Limb (tissue), 2 donors: ENCODE results near the gene C2orf72.
"Not testable (repeated sequence)": the region's sequence is repeated elsewhere in the genome, so short reads cannot be mapped to it uniquely, and the experiment has no call there.

Experiments
- DNase-seq, 2 donors: peaks; one replicate each; pipeline ENCODE4 v3.0.0-alpha.2; 2016; ENCODE audit errors: extremely low spot score in 2 of 2

C2orf72 gene

GRCh38 chr2:231043796-231044195 lies 6.5 kb downstream of the C2orf72 start:
- DNase-seq, result no peak

- DNase-seq, result no peak
Observed at GRCh38 chr2:231046916-231047273, 9.6 kb downstream of the C2orf72 start.

DNA sequence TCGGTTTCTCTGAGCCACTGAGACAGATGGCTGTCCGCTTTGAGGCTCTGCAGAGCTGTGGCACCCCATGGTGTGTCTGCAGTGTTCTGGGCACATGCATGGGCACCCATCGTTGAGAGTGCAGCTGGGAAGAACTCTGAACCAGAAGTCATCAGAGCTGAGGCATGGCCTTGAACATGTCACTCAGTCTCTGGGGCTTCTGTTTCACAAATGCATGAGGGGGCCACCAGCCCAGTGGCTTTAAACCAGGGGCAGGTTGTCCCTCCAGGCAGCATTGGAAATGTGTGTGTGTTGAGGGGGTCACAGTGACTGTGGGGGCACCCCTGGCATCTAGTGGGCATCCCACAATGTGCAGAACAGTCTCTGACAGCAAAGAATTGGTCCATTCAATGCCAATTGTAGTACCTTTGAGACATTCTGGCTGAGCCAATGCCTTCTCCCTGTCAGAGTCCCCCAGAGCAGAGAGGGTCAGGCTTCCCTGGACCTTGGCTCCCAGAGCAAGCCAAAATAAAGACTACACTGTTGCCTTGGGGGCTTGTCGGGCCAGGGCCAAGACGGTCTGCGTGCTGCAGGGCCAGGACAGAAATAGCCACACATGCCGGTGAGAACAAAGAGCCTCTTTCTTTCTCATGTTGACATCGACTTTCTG lies 10.1 kb downstream of the C2orf72 start:
- no peak for DNase-seq

DNA sequence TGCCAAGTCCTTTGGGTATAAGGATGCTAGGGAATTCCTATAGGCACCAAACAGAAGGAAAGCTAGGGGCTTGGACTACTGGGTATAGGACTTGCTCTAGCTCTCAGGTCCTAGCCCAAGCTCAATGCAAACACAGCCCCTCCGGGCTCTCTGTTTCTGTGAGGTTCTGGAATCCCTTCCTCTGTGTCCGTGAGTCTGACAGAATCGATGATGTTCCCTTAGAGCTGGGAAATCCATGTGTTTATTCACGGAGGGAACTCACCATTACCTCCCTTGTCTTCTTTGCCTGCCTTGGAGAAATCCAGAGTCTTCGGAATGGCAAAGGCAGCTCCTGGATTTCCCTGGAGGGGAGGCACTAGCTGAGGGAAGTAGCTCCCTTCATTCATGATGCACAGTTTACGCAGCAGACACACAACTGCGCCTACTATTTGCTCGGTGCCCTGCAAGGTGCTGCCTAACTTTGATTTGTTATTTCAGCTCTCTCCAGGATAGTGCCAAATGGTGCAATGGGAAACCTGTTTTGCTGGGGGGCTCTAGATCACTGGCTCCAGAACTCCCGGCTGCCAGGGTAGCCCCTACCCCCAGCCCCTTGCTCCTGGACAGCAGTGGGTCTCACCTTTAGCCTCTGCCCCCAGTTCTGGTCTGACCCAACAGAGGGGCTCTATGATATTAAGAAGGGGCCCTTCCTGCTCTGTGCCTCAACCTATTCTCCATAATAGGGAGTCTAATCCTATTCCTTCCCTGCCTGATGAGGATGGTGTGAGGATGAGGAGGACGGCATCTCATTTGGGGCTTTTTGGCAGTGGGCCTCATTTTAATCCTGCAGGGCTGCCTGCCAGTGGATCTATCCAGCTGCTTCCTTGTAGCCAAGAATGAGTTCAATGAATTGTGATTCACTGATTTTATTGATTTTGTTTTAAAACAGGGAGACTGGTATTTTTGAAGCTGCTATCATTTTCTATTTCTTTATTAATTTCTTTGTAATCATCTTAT lies 10.9 kb downstream of the C2orf72 start:
- DNase-seq, result no peak

DNA sequence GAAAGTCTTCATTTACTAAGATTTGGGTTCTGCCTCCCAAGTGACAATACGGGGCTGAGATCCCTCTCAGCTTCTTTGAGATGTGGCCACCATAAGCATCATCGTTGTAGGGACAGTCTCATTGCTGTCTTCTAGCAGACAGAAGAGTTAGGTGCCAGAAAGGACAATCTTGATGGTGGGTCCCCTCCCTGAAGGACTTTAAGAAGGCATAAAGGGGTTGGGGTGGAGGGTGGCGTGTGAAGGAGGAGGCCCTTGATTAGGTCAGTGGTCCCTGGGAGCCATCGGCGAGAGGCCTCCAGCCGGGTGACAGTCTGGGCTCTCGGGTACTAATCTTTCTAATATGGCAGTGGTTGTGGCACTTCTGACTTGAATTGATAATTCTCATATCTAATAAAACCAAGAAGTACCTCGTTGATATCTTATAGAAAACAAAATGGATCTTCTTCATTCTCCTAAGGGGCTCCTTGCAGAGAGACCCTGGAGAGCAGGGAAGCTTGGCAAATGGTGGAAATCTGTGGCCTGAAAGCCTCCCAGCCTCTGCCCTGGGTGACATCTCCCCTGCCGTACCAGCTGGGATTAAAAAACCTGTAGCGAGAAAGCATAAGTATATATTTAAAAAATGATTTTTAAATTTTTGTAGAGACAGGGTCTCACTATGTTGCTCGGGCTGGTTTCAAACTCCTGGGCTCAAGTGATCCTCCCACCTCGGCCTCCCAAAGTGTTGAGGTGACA lies 12.1 kb downstream of the C2orf72 start:
- DNase-seq, result no peak

DNA sequence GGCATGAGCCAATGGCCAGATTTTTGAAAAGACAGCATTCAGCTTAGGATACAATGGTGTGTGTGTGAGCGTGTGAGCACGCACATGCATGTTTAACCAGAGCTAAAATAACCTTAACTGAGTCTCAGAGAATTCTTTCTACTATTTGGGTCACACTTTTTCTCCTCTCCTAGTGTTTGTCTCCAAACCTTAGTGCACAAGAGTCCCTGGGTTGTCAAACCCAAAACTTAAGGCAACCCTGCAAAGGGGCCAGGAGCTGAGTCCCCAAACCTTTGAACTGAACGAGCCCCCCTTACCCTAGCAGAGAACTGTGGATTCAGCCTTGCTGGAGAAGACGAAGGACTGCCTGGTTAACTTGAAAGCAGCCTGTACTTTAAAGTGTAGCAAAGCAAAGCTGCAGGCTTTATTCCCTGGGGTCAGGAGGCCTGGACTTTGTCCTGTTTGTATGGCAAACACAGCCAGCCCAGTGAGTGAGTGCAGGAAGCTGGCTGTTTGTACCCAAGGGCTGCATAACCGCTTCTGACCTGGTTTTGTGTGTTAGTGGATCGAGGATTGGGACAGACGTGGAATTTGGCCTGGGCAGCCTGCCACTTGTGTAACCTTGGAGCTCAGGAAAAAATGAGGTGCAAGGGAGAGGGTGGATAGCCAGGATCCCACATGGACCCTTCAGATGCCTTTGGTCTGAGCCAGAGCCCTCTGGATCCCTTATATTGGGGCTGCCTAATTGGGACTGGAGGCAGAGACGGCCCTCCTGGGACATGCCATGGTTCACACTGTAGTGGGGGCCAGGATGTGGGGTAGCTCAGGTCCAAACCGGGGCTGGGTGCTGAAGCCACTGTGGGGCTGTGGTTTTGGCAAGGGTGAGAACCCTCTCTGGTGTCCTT lies 12.9 kb downstream of the C2orf72 start:
- DNase-seq, result no peak

- DNase-seq, result no peak
Observed at GRCh38 chr2:231051116-231051515, 13.8 kb downstream of the C2orf72 start.

GRCh38 chr2:231052494-231053451 lies 15.4 kb downstream of the C2orf72 start:
- peak; percentile 88 to 91 for DNase-seq

GRCh38 chr2:231053846-231054245 lies 16.5 kb downstream of the C2orf72 start:
- no peak for DNase-seq

DNA sequence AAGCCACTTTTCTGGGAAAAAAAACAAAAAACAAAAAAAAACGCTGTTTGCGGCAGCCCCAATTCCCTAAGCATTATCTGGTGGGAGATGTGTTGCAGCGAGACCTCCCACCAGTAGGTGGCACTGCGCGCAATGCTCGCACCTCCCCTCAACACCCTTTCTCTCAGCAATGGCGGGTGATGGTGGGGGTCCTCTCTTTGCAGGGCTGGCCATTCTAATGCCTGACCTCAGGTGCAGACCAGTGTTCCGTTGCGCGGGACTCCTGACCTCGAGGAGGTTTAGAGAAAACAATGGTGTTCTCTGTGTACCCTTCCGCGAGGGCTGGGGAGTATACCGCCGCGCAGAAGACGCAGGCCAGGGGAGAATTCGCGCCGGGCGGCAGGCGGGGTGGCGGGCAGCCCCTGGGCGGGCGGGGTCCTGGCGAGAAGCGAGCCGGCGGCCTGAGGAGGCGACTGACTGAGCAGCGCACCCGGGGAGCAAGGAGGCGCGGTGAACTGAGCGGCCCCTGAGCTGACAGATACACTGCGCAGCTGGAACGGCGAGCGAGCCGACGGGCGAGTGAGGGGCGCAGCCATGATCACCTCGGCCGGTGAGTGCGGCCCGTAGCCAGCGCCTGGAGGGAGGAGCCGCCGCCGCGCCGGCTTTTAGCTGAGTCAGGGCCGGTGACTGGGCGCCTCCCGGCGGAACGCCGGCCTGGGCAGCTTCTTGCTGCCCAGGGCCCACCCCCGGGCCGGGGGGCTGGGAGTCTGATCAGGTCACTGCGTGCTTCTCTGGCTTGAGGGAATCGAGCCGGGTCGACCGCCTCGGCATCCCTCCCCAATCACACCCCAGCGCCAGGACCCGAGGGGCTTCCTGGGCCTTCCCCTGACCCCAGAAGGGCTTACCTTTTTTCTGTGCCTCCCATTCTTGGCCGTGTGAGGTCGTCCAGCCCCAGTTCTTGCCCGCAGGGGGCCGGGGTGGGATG lies 19.4 kb downstream of the C2orf72 start, which contains the start of gene PSMD1:
Gene PSMD1, plus strand, starts transcription at position 415 of the 964 bp plus-strand sequence. Its CDS starts 159 bp downstream, at position 574.
- DNase-seq, result peak; percentile 94 to 97

- DNase-seq, result no peak
Observed at GRCh38 chr2:231057590-231057989, 20.3 kb downstream of the C2orf72 start.

- DNase-seq, result no peak
Observed at GRCh38 chr2:231058761-231059550, 21.6 kb downstream of the C2orf72 start.

DNA sequence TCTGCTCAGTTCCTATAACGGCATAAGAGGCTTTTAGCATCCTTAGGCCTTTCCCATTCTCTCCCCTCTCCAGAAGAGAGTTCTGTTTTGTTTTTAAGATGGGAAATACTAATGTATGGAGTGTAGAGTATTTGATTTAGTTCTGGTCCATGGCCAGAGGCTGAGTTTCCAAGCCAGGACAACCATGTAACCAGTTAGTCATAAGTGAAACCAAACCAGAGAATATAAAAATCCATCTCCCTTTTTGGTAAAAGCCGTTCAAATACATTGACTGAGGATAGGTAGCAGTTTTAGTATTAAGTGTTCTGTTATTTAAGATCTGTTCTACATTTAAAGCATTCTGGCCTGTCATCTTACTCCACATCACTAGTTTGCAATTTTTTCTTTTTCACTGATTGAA lies 22.4 kb downstream of the C2orf72 start:
- no peak for DNase-seq

DNA sequence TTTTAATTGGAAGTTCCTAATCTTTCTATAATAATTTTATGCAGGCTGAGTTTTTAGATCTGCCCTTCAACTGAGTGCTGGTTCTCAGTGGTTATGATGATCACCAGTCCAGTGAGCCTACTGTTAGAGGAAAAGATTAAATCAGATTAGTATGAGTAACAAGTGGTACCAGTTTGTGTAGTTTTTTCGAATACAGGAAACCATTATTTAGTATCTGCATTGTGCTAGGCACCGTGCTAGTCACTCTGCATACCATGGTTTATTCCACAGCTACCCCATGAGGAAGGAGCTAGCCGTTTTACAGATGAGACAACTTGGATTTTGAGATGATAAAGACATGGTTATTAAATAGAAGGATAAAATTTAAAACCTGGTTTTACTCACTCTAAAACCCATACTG lies 25.5 kb downstream of the C2orf72 start:
- no peak for DNase-seq

- no peak for DNase-seq
Observed at GRCh38 chr2:231063347-231063746, 26.0 kb downstream of the C2orf72 start.

GRCh38 chr2:231065966-231066365 lies 28.6 kb downstream of the C2orf72 start:
- DNase-seq, result no peak

DNA sequence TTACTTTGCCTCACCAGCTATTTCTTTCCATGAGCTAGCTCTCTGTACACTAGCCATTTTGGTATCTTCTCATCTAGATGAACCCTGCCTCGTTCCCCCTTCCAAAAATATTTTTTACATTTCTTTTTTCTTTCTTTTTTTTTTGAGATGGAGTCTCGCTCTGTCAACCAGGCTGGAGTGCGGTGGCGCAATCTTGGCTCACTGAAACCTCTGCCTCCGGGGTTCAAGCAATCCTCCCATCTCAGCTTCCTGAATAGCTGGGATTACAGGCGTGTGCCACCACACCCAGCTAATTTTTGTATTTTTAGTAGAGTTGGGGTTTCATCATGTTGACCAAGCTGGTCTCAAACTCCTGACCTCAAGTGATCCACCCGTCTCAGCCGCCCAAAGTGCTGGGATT lies 30.2 kb downstream of the C2orf72 start:
- not testable (repeated sequence) for DNase-seq
